Tongue (tissue), 2 donors: ENCODE results near the gene ITGBL1. TPM values are rescaled to one million over a fixed set of nuclear protein-coding genes. Genes with fewer than 3 reads are reported as not detected.
A peak's percentile ranks its signal among the peaks of the same experiment; 100 is the strongest.

ENCODE experiments used
- DNase-seq: peaks from one replicate; pipeline ENCODE4 v3.0.0-alpha.2; 2015
- total RNA-seq: library from RNA; depleted of rRNA; stranded (reverse); fragments of >200 nt; gene quantifications from one replicate; pipeline ENCODE4 v1.2.3, GENCODE V29; 2014

ITGBL1 gene
- total RNA-seq, 1 donor from 2014 or later = 4.3 TPM

DNA sequence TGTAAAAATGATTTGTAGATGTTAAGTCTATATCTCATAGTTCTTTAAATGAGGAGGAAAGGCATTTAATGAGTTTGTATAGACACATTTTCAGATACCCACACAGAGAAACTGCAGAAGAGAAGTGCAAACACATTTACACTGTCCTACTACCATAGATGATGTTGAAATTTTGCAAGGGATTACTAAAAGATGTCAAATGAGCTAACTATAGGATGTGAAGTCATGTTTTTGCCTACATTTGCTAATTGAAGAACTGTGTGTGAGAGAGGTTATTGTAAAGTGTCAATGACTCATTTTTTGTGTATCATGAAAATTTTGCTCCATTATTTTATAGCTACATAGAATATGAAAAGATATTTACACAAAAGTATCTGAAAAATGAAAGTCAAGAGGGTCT is 178.9 kb downstream of the ITGBL1 start:
- no peak for DNase-seq

DNA sequence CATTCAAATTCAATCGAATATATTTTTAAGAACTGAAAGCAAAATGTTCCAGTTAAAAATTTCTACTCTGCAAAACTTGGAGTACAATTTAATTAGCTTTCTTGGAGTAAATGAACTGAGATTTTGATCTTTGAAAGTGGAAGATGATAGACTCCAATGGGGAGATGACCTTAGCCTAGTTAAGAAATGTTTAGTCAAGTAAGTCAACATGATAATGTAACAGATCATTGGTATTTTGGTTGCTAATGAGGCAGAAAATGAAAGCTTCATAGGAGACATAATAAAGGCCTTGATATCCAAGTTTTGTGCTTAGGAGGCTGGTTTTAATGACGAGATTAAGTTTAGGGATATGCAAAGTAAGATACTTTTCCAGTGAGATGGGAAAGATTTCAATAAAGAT is 181.7 kb downstream of the ITGBL1 start:
- DNase-seq = no peak

DNA sequence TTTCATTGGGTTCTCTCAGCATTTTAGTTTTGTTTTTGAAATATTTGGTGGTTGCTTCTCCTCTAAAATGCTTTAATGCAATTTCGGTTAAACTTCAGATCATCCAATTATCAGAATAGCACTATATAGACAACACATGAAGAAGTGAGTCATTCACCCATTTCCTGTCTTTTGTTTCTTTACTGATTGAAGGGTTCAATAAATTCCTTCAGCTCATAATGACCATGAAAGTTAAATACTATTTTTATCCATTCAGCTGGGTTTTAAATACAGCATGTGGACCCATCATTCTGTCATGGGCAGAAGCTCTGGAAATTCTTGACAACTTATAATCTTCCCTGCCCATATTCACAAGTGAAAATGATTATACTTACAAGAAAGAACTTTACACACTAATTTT is 187.2 kb downstream of the ITGBL1 start:
- no peak for DNase-seq

DNA sequence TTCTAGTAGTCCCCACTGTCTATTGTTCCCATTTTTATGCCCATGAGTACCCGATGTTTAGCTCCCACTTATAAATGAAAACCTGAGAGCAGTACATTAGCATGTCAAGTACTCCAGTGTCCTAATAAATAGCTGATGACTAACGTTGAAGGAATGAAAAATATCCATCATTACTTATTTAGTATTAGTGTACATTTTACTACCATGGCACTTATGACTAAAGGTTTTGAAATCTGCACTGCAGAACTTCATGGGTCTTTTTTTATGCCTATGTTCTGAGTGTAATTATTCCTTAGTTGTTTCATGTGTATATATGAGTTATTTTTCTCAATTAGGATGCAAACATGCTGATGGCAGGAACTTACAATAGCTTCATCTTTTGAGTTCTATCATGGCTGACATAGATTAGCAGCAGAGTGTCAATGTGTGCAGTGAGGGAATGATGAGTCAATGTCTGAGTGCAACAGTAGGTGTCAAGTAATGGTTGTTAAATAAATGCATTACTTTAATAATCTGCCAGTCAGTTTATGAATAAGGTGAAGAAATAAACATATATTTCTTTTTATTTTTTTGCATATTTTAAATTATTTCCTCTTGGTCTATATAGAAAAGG is 188.4 kb downstream of the ITGBL1 start:
- no peak for DNase-seq

DNA sequence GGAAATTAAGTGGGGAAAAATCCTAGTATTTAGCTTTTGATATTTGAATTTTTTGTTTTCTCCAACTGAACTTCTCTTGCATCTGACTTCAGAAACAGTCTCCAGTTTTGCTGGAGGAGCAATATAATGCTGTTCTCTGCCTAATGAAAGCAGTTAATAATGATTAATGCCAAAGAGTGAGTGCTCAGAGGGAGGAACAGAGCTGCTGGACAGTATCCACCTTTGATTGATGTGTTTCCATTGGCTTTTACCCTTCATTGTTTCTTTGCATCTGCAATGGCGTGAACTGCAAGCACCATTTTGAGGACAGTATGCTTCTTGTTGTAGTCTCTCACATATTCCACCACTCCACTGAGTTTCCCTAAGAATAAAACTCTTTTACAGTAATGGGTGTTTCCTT is 193.4 kb downstream of the ITGBL1 start:
- DNase-seq = no peak

DNA sequence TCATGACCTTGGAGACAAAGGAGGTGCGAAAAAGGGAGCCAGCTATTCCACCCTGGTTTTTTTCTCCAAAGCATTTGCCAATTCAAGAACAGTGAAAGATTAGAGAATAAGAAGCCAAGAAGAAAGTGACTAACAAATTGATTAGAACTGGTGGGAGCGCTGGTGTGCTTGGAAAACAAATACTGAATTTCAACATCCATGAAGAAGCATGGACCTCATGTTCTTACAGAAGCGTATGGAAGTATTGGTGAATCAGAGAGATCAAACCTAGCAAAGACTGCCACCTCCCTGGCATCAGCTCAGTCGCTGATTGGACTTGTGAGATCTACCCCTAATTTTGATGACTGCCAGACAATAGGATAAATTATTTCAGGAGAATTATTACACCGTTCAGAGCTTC is 195.3 kb downstream of the ITGBL1 start:
- DNase-seq = no peak

DNA sequence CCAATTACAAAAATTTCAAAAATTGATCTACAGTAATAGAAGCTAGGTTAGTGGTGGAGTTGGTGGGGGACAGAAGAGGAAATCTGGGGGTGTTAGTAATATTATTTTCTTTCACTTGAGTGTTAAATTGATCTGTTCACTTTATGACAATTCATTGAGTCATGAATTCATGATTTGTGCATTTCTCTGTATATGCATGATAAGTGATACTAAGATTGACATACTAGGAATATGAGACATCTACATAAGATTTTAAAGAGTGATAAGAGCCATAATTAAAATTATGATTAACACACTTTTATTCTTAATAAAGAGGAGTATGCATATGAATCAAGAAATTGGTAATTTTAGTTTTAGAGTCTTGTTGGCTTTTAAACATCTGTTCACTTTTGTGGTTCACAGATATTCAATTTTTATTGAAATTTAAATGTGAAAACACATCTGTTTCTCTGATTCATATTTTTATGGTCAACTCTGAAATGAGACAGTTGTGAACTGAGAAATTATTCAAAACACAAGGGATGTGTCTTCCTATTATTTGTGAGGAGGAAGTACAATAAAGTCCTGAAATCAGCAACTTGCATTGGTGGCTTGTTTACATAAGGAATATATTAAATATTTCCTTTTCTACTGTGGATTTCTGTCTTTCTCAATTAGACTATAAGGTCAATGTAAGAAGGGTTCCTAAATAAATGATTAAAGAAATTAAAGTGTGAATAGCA is 196.5 kb downstream of the ITGBL1 start:
- DNase-seq = no peak

DNA sequence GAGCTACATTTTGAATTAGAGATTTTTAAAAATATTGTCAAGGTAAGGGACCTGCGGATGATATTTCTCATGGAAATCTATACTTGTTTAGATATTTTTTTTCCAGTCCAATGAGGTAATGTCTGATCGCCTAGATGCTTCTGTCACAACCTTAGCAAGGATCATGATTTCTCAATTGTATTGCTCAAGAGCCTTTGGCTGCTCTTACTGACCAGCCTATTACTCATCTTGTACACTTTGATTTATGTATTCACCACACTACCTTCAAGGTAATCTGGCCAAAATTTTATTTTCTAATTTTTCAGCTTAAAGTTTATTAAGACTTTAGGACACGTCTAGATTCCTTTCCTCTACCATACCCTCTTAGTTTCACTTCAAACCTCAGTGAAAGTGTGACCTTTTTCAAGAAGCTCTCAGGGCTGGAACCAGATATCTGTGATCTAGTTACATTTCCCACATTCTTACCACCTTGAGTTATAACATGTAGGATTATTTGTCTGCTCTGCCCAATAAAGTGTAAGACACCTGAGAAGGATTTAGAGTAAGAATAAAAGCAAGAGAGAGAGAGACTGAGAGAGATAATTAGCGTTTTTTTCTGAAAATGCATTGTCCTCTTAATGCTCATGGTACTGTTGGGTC is 197.1 kb downstream of the ITGBL1 start:
- no peak for DNase-seq

DNA sequence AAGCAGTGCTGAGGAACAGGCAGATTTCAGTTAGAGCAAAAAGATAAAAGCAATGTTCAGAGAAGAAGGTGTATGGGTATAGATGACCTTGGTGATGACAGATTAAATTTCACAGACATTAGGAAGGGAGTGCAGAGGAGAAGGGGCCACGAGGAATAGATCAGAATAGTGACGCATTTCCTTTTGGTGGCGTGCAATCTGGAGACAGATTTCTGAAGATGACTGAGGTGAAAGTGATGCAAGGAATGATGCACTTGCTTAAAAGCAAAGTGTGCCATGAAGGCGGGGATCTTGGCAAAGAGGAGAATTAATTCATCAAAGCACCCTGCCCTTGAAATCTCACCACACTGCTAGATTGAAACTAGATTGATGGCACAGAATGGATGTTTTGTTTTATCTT is 202.4 kb downstream of the ITGBL1 start:
- no peak for DNase-seq

DNA sequence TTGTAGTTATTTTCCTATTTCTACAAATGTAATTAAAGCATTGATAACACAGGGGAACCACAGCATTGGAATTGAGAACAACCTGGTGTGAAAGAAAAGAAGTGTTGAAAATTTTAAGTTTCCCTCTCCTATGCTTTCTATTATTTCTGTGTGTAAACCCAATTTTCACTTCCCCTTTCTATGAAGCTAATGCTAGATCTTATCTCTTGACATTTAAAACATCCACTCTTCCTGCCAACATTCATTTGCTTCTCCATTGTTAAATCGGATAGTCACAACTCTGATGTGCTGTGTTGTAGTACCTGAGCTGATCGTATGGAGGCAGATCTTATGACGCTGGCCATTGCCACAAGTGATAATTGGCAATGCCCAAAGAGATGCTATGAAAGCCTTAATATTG is 203.0 kb downstream of the ITGBL1 start:
- DNase-seq = no peak

DNA sequence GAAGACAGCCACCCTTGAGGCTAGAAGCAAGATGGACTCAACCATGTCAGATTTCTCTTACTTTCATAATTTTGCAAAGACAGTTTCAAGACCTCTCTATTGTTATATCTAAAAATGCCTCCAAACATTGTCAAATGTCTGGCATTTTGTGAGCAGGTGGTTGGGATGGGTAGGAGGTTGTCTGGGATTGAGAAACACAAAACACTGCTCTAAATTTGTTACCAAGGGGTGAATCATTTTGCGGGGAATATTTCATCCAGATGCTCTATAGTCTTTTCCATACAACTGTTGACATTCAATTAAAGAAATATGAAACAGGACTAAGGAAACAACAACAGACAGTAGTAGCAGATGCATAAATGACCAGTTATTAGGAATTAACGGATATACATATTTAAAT is 208.2 kb downstream of the ITGBL1 start:
- no peak for DNase-seq

DNA sequence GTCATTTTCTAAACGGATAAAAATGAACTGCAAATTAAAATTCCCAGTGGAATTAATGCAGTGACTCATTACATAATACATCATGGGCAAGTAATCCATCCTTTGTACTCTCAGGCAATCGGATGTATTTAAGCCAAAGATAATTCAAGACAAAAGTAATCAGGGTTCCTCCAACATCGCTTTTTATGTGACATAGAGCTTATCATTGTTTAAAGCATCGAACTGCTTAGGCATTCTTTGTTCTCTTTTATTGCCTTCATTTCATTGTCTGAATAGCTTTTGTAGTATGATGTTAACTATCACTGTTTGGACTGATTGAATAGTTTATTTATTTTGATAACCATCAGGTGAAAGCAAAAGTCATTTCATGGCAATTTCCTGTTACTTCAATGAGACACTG is 209.4 kb downstream of the ITGBL1 start:
- no peak for DNase-seq

DNA sequence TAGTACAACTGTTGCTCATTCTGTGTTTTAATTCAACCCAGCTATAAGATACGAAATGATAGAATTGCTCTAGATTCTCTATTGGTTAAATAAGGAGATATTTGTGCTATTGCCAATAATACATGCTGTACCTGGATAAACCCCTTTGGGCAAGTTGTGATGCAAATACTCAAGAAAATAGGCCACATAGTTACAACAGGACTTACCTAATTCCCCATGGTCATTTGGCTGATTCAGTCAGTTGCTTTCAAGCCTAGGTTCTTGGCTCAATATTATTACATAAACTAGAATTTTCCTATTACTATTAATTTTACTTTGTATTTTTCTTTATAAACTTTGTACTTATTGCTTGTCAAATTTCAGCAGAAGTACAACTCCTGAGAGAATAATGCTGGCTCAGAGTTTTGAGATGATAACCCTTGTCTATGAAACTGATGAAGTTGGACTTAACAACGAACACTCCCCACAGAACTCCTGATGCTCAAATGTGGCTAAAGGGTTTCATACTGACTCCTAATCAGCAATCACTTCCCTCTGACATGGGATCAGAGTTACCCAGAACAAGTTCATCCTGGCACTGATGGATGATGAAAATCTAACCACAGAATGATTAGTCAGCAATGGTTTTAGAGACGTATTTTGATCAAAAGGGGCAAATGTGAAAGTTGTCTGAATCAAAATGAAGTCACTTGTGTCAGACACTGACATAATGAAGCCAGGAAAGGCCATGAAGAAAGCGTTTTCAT is 221.1 kb downstream of the ITGBL1 start:
- DNase-seq = no peak

DNA sequence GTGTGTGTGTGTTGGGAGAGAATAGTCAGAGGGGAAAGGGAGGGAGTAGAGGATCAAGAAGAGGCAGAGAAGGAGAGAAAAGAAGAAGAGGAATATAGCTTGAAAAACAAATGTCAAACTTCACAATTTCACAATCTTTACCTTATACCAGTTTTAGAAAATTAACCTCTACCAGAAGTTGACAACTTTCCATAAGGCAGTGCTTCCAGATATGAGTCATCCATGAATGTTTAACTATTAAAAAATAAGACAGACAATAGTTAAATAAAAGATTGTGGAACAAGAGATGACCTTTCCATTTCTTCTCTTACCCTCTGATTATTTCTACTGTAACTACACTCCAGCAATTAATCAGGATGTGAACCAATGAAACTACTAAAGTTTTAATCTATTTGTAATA is 229.4 kb downstream of the ITGBL1 start:
- no peak for DNase-seq

DNA sequence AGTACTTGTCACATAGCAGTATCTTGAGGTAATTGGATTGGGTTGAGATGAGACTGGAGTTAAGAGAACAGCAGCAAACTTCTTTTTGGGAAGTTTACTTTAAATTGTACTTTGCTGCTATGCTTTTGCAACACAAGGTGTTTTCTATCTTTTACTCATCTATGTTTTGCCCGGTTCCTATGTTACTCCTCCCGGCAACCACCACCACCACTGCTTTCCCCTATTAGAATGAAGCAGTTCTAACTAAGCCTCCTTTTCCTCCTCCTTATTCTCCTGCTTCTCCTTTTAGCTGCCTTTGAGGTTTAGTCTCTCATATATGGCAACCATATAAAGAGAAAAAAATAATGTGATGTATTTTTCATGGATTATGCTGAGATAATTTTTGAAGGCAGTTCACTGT is 233.5 kb downstream of the ITGBL1 start:
- DNase-seq = no peak

DNA sequence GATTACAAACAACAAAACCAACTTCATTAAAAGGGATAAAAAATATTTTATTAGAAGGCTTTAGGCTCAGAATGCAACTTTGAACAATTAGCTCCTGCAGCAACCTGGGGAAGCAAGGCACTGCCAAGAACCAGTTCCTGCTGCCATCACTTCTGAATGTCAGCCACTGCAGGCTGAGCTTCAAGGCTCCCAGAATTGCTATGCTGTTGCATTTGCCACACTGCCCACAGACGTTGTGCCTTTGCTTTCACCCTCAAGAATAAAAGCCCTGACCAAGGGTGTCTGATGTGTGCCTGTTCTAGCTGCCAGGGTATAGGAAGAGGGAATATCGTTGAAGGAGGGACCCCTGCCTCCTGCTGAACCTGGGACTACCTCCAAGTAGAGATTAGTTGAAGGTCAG is 238.4 kb downstream of the ITGBL1 start:
- DNase-seq = no peak

DNA sequence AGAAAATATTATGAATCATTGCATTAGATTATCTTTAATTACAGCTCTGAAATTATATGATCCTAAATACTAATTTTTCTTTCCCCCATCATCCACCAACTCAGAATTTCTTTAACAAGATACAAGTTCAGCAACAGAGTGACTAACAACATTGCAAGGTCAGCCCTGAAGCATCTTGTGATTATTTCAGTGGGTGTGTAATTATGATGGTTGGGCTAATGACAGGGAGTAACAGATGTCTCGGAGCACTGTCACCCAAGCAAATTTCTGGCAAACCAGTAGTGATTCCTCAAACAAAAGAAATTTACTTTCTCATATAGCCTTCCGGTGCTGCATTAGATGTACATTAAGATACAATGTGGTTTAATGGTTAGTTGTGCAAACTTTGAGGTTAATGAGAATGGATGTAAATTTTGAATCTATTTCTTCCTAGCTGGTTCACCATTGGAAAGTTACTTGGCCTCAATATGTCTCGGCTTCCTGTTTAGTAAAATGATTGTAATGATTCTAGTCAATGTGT is 238.9 kb downstream of the ITGBL1 start:
- DNase-seq = no peak

DNA sequence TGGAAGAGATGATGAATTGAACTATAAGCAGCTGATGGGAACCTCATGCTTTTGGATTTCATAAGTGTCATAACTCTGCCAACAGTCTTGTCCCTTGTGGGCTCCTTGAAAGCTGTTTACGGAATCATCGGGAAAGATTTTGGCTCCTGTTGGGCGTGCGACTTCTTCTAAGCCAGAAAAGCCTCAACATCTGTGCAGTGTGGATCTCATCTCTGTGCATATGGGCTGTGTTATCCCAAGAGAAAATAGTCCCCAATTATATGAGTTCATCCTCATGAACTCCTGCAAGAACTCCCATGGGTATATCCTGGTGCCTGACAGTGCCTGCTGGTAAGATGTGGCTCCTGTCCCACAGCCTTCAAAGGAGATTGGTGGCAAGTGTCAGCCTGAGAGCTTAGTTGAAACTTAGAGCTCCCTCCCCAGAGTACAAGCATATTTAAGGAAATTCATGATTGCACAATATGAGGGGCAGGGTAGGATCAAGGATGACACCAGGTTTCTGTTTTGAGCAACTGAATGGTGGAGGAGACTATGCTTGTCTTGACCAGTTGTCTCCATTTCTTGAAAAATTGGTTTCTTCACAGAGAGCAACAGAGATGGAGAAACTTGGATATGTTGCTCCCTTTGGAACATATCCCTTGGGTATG is 243.5 kb downstream of the ITGBL1 start:
- DNase-seq = peak; percentile 19

DNA sequence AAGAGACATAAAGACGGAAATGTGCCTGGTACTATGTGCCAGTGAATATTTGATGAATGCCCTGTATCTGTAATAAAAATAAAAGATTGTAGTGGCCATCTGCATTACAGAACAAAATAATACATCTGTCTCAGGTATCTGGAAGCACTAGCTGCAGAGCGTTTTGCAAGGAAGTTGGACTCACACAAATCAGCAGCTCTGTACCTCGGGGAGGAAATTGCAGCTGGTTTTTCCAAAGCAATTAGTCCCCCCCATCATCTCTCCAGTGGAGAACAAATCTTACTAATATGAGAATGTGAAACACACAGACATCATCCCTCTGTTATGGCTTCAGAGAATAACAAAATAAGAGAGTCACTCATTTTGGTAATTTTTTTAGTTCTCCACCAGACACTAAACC is 245.3 kb downstream of the ITGBL1 start:
- DNase-seq = no peak

DNA sequence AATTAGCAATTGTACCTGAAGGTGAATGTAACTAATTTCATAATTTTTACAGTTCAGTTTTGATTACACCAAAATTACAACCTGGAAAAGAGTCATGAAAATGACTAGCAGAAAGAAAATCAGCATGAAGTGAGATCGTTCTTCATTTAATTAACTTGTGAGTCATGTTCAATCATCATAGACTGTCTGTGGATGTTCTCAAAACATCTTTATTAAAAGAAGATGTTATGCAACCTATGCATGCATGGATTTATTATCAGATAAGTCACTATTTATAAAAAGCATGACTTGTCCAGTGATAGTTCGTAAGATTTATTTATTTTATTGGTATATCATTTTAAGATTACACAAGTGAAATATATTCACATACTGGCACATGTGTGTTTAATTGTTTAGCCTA is 245.9 kb downstream of the ITGBL1 start:
- no peak for DNase-seq

DNA sequence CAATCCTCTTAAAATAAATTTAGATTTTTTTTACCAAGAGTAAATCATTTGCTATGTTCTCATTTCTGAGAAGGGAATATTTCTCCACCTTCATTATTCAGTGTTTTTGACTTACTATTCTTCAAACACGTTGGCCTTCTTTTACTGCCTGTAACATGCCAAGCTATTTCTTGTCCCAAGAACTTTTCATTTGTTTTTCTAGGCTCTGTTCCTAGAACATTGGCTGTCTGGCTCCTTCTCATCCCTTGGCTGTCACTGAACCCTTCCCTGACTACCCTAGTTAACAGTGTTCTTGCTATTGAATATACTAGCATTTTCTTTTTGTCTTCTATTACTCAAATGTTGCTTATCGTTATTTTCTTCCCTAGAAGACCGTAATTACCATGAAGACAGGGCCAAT is 248.1 kb downstream of the ITGBL1 start:
- DNase-seq = no peak

DNA sequence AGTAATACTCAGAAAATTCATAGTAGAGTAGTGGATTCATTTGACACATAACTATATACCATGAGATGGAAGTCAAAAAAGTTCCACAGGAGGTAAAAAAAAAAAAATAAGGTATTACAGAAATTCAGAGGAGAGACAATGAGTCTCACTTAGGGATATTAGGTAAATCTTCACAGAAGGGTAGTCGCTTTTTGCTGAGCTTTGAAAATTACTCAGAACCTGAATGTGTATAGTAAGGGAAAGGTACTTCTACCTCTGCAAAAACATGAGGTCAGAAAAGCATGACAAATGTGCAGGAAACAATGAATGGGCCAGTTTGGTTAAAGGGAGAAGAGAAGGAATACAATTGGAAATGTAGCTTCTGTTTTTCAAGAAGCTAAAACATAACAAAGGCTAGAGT is 250.6 kb downstream of the ITGBL1 start:
- DNase-seq = no peak
